HG03175 (cell line): ENCODE measurements around the gene EXOC4.

Experiments
- ATAC-seq: cut with Tn5 transposase; IDR thresholded peaks from one replicate; pipeline ENCODE4 v1.9.1; 2021; ENCODE audit warnings: mild to moderate bottlenecking, moderate library complexity; ENCODE audit not compliant: unreplicated experiment

The EXOC4 gene

DNA sequence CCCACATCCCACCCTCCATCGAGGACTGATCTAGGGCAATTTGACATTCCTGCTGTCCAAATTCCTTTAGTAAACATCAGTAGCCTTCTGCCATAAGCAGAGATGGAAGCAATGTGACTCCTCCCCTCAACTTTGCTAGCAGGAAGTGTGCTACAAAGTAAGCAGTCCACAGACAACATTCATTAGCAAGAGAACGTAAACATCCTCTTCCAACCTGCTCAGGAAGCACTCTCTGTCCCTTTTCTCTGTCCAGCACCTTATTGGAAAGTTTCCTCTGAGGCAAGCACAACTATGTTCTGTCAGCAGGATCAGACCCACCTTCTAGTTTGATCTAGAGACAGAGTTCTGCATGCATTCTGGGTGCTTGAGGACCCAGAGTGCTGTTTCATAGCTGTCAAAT, 826.1 kb downstream of the EXOC4 start:
- ATAC-seq, result no peak

DNA sequence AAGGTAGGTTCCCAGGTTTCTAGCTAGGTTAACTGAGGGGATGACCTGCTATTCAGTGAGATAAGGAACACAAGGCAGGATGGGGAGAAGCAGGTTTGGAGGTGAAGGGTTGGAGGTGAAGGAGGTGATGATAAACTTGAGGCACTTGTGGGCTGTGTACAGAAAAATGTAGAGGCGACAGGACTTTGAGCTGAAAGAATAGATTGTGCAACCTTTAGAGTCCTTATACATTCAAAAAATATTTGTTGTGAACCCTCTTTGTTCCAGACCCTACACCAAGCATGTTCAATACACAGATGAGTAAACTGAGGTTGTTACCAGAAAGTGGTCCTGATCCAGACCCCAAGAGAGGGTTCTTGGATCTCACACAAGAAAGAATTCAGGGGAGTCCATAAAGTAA, 828.8 kb downstream of the EXOC4 start:
- no peak for ATAC-seq

DNA sequence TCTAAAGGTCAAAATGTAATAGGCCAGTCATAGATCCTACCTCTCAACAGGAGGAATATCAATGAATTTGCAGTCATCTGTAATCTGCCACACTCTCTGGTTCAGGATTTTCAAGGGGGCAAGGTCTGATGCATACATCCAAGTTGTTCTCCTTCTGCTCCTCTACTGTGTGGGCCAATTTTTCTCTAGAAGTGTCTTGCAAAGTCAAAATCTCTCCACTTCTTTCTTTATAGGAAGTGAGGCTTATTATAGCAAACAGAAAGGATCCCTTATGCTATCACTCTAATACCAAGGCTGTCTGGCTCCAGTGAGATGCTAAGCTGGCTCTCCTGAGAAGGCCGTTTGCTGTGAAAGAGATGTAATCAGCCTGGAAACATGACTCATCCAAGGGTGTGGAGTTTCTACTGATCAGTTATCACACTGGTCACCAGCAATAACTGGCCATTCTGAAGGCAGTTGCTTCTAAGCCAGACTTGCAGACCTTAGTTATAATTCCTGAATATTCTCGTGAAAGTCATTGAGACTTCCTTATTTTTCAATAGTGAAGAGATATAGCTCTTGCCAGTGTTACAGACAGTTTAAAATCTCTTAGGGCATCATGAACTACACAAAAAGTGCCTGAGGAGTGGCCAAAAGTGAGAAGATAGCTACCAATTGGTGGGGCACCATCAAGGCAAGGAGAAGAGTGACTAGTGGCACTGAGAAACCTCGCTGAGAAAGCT, 831.0 kb downstream of the EXOC4 start:
- no peak for ATAC-seq

DNA sequence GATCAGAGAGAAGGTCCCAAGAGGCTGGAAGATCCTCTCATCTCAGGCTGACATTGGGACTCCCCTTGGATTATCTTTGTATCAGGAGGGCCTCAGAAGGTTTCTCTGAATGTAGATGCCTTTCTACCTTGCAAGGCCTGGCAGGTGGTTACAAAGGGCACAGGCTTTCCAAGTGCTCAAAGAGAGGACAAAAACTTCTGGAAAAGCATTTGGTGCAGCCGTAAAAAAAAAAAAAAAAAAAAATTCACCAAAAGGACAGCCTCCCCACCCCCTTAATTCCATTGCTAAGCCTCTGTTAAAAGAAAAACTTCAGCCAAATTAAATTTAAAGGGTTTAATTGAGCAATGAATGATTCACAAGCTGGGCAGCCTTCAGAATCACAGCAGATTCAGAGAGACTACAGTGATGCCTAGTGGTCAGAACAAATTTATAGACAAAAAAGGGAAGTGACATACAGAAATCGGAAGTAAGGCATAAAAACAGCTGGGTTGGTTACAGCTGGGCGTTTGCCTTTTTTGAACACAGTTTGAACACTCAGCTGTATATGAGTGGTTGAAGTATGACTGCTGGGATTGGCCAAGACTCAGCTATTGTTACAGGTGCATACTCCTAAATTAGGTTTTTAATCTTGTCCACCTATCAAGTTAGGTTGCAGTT, 831.7 kb downstream of the EXOC4 start:
- peak; percentile 80 for ATAC-seq

DNA sequence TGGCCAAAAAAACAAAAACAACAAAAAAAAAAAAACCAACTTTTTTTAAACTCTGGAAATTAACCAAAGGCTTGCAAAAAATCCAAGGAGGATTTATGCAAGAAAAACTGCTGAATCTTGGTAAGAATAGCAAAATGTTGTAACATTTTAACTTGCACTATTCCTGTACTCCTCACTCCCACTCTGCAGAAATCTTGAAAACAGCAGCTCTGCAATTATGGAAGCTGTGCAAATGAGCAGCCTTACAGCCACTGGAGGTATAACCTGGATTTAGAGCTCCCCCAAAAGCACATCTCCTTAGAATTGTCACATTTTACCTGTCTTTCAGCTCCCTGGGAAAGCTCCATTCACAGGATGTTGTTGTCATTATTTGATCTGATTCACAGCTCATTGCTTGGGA, 832.4 kb downstream of the EXOC4 start:
- ATAC-seq, result no peak

DNA sequence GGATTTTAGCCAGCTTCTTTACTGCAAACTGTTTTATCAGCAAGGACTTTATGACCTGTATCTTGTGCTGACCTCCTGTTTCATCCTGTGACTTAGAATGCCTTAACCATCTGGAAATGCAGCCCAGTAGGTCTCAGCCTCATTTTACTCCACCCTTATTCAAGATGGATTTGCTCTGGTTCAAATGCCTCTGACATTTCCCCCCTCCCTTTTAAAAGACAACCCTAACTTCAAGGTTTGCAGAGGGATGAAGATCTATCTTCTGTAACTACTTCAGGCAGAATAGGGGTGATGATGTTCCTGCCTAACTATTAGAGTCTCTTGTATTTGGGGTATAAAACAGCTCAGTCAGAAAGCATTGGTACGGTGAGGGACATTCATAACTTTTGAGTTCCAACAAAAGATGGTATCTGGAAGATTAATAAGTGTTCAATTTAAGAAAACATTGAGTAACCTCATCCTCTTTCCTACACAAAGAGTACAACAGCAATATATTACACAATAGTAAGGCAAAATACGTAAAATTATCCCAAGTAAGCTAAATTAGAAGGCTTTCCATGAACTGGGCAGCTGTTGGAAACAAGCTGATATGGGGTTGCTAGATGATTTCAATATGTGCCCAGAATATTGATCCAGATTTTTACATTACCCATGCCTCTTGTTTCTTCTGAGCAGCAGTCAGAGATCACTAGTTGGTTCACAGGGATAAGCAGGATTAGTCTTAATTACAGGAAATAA, 834.3 kb downstream of the EXOC4 start:
- ATAC-seq, result no peak

DNA sequence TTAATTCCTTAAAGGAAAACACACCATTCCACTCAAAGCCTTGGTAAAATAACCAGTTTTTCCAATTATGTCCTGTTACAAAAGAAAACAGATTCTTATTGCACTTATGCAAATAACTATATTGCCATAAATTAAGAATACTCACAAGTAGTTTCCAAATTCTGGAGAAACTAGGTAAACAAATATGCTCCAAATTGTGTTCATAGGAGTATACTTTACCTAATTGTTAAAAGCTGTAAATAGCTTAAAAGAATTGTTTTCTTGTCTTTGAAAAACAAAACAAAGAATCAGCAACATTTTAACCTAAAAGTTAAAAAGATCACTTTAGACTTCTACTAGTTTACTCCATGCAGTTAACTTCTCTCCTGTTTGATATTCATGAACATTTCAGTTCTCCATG, 835.3 kb downstream of the EXOC4 start:
- no peak for ATAC-seq

DNA sequence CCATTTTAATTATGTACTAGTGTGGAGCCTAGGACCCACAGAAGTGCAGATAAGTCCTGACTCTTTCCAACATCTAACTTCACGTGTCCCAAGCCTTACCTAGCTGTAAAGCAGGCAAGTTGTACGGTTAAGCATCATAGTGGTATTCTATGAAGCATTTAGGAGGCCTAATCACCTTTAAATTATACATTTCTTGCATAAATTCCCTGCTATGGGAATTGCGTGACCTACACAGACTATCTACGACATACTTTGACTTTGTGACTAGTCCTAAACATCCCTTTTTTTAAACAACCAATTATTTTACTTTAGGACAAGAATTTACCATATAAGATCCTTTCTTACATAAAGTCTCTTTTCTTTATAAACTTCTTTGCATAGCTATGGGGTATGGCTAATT, 836.6 kb downstream of the EXOC4 start:
- no peak for ATAC-seq

DNA sequence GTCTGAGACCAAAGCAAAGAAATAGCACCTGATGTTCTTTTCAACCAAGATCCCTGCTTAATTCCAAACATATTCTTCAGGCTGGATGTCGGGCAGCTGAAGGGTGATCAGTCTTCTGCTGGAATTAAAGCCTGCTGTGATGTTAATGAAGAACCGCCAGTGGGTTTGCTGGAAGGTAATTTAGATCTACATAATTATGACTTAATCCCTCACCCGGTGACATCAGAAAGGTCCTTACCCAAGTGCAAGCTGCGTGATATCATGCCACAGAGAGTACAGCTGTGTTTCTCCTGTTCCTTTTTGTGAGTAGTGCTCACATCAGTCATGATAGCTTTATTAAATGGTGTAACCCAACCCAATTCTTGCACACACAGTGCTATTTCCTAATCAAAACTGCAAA, 845.2 kb downstream of the EXOC4 start:
- no peak for ATAC-seq

DNA sequence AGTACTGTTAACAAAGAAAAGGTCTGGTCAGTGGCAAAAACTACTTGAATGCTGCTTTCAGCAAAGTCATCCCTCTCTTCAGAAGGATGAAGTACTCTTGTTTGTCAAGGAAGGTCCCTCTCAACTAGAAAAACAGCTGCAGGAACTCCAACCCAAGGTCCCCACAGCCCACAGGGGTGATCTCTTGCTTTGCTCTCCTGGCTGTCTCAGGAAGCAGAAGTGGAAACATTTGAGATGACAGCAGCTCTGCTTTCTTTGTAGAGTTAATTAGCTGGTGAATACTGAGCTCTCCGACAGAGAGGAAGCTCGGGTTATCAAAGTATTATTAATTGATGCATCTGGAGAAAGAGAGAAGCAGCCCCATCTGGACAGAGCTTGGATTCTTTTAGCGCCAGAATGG, 848.8 kb downstream of the EXOC4 start:
- no peak for ATAC-seq

DNA sequence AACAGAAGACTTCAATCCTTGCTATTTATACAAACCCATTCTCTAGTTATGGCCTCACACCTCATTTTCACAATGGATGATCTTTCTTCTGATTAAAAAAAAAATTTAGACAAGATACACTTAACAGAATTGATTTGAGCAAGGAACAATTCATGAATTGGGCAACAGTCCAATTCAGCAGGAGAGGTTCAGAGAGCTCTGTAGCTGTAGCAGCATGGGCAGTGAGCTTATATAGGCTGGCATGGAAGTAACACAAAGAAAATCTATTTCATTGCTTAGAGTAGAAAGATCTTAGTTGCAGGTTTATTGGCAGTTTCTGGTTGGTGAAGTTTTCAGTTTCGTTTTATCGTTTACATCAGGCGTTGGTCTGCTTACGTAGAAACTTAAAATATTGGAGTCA, 851.3 kb downstream of the EXOC4 start:
- ATAC-seq, result no peak

DNA sequence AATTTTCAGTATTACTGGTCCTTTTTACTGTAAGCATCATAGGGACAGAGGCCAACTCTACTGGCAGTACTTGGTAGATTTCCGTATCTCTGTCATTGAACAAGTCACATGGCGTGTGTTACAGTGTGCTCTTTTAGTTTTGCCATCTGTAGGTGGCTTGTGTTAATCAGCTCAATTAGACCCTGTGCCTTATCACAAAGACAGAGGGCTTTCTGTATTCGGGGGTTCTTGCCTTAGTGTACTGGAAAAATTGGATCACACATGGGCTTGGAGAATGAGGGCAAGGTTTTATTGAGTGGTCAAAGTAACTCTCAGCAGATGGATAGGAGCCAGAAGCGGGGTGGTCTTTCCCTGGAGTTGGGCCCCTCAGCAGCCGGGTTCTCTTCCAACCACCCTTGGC, 853.0 kb downstream of the EXOC4 start:
- ATAC-seq, result no peak

DNA sequence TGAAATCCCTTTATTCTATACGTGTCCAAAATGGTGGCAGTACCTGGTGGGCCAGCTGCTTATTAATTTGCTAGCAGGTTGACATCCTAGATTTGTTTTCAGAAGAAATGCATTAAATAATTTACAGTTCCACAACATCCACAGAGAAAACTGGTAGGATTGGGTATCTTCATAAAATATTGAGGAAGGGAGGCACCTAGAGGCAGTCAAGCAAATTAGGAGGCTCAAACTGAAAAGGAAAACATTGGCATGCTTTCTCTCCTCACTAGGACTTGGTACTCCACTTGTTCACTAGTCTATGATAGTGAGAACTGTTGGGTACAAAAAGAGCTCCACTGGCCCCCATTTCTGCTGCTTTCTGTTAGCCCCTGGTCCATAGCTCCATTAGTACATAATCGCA, 855.9 kb downstream of the EXOC4 start:
- no peak for ATAC-seq

DNA sequence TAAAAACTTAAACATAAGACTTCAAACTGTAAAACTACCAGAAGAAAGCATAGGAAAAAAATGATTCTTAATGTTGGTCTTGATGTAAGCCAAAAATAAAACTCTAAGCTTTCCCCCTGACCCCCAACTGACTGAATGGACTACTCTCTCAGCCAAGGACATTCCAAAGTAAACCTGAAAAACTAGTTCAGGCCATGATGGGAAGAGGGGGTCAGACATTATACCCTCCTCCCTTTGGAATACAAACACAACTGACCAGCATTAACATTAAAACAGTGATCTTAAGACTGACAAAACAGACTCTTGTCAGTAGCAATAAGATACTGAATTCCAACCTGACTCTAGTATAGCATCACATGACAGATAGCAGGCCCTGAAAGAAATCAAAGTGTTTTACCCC, 860.8 kb downstream of the EXOC4 start:
- ATAC-seq, result no peak

DNA sequence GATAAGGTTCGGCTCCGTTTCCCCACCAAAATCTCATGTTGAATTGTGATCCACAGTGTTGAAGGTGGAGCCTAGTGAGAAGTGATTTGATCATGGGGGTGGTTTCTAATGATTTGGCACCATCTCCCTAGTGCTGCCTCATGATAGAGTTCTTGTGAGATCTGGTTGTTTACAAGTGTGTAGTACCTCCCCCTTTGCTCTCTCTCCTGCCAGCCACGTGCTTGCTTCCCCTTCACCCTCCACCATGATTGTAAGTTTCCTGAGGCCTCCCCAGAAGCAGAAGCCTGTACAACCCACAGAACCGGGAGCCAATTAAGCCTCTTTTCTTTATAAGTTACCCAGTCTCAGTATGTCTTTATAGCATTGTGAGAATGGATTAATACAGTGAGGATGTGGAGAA, 862.1 kb downstream of the EXOC4 start:
- ATAC-seq, result no peak
